NCI-H1105 (cell line): ENCODE results near the gene AUNIP.
"Not testable (repeated sequence)": the region's sequence is repeated elsewhere in the genome, so short reads cannot be mapped to it uniquely, and the experiment has no call there.

Source experiments
- DNase-seq: peaks from one replicate; lab custom pipeline; 2025; lab: John Stamatoyannopoulos, UW

AUNIP gene

DNA sequence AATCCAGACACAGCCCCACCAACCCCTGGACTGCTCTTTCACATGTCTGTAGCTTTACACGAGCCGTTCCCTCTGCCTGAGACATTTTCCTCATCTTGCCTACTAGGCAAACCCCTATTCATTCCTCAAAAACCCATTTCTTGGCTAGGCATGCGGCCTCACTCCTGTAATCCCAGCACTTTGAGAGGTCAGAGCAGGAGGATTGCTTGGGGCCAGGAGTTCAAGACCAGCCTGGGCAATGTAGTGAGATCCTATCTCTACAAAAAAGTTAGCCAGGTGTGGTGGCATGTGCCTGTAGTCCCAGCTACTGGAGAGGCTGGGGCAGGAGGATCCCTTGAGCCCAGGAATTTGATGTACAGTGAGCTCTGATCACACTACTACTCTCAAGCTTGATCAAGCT is 5.2 kb upstream of the AUNIP start:
- no peak for DNase-seq

GRCh38 chr1:25863486-25864262 is 4.4 kb upstream of the AUNIP start:
- DNase-seq, result no peak

DNA sequence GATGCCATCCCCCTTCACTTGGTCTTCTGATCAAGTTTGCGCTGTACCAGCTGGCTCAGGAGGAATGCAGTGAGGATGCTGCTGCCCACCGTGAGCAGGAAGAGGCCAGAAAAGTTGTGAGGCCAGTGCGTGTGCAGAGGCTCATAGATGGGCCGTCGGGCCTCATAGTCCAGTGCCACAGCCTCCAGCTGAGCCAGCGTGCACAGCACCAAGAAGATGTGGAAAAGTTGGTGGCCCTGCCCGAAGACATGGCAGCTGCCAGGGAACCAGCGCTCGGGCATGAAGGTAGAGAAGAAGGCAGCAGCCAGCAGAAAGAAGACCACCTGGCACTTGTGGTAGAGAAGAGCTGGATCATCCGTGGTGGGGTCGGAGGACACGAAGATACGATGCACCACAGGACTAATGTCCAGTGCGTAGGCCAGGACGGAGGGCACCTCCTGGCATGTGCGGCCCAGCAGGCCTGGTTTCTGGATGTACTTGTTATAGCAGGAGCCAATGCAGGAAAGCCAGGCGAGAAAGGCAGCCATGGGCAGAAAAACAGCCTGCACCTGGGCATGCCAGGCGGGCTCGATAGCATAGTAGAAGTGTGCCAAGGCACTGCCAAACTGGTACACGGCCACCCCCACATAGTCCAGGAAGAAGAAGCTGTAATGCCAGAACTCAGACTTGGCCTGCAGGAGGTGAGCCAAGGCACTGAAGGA is 3.7 kb upstream of the AUNIP start:
- no peak for DNase-seq

DNA sequence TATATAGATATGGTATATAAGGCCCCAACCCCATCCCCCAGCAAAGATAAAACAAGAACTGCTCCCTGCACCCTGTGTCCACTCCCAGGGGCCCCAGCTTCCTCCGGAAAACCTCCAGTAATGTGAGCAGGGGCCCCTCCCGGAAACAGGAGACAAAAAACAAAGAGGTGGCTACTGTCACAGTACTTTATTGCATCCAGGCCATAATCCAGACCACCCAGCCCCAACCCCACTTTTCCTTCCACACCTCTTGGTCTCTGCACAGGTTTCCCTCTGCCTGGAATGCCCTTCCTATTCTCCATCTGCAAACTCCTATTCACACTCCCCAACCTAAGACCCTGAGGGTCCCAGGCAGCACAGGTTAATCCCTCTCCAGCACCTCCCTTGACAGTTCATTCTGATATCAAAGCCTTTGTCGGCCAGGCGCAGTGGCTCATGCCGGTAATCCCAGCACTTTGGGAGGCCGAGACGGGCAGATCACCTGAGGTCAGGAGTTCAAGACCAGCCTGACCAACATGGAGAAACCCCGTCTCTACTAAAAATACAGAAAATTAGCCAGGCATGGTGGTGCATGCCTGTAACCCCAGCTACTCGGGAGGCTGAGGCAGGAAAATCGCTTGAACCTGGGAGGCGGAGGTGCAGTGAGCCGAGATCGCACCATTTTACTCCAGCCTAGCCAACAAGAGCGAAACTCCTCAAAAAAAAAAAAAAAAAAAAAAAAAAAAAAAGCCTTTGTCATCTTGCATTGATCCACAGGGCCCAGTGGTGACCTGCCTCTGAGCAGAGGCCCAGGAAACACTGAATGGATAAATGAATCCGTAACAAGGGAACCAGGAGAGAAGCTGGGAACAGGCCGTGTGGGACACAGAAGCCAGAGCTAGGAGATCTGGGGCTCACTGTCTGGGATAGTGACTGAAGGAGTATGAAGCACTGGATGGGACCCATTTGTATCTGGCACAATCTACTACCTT is 2.3 kb upstream of the AUNIP start:
- no peak for DNase-seq

- DNase-seq, result no peak
Observed at GRCh38 chr1:25858494-25858893, 763 bp downstream of the AUNIP start.

GRCh38 chr1:25856856-25857255 is 2.4 kb downstream of the AUNIP start:
- no peak for DNase-seq

GRCh38 chr1:25854554-25854953 is 4.7 kb downstream of the AUNIP start:
- DNase-seq, result no peak

GRCh38 chr1:25848531-25848930 is 10.7 kb downstream of the AUNIP start:
- no peak for DNase-seq

DNA sequence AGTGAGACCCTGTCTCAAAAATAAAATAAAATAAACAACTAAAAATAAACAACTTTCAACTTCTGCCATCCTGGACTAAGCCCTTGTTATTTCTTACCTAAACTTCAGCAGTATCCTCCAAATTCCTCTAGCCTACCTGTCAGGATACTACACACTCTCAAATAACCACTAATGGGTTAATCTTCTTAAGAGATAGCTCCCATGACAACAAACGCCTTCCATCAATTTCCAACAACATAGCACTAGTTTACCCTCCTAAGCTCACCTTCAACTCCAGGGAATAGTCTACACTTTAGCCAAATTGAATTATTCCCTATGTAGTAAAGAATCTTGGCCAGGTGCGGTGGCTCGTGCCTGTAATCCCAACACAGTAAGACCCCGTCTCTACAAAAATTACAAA is 11.3 kb downstream of the AUNIP start:
- DNase-seq, result no peak

DNA sequence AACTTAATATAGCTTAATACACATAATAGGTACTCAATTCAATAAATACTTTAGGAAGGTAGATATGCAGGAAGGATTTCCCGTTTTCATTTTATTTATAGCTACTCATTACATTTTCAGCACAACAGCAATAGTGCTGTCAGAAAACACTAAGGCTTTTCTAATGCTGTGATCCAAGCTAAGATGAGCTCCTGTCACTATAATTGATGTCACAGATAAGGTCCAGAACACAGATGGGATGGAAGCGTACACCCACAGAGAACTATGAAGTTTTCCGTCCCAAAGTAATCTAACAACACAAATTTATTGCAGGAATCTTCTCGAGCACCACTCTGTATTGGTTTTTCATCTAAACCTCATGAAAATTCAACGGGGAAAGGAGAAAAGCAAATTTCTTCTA is 13.6 kb downstream of the AUNIP start:
- no peak for DNase-seq

GRCh38 chr1:25844536-25845337 is 14.5 kb downstream of the AUNIP start:
- DNase-seq, result no peak

DNA sequence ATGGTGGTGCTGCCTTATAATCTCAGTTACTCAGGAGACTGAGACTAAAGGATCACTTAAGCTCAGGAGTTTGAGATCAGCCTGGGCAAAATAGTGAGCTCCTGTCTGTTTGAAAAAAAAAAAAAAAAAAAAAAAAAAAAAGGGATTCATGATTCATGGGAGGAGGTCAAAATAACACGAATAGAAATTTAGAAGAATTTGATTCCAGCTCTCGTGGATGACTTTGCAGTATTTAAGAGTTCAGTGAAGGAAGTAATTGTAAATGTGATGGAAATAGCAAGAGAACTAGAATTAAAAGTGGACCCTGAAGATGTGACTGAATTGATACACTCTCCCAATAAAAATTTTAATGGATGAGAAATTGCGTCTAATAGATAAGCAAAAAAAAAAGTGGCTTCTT is 15.8 kb downstream of the AUNIP start:
- no peak for DNase-seq

DNA sequence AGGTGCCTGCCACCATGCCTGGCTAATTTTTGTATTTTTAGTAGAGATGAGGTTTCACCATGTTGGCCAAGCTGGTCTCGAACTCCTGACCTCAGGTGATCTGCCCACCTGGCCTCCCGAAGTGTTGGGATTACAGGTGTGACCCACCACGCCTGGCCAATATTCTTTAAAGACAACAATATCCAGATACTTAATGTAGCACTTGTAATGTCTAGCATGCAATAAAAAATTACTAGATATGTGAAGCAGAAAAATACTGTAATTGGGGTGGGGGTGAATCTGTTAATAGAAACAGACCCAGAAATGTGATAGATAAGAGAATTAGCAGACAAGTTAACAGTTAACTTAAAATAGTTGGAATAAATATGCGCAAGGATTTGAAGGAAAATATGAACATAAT is 19.4 kb downstream of the AUNIP start:
- not testable (repeated sequence) for DNase-seq

- no peak for DNase-seq
Observed at GRCh38 chr1:25837262-25837875, 21.9 kb downstream of the AUNIP start.

- no peak for DNase-seq
Observed at GRCh38 chr1:25836695-25837094, 22.6 kb downstream of the AUNIP start.

DNA sequence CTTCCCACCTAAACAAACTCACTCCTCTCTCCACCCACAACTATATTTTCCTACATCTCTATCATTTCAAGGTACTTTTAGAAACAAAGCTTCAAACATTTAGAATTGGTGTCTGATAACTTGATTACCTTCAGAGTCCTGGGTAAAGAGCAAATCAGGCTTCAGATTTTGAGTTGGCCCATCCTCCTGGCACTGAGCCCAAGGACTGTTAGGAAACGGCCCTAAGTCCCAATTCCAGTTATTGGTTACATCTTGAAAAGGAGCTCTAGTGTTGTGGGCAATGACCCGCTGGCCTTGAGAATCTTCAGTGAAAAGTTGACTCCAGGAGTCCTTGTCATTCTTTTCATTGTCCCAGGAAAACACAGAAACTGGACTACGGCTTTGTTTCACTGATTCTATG is 24.4 kb downstream of the AUNIP start:
- no peak for DNase-seq

DNA sequence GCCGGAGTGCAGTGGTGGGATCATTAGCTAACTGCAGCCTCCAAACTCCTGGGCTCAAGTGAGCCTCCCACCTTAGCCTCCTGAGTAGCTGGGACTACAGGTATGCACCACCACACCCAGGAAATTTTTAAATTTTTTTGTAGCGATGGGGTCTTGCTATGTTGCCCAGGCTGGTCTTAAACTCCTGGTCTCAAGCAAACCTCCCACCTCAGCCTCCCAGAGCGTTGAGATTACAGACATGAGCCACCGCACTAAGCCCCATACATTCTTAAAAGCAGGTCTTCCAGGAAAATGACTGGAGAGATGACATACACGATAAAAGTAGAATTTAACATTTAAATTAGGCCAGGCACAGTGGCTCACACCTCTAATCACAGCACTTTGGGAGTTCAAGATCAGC is 26.1 kb downstream of the AUNIP start:
- DNase-seq, result no peak

DNA sequence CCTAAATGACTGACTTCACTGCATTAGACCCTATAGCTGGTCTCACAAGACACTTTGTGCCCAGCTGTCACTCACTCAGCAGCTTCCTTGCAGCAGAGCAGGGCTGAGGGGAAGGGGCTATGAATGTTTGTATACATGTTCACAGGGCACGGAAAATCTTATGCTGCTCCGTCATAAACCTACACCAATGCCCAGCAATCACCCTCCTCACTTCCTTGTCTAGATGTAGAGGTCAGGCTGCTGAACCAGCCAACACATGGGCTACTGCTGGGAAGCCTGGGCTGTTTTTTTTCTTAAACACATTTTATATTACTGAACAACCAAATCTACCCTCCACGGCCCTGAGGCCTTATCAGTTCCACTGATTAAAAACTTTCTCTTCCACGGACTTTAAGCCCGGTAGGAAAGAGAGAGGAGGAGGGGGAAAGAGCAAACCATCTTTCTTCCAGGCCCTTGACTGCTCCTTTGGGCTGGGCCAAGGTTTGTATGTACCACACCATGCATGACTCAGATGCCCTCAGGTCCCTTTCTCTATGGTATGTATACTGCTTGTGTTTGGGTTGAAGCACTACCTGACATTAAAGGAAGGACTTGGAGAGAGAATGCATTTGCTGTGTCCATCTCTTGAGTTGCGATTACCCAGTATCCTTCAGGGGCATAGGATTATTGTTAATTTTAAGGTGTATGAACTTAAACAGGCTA is 26.8 kb downstream of the AUNIP start:
- DNase-seq, result no peak

DNA sequence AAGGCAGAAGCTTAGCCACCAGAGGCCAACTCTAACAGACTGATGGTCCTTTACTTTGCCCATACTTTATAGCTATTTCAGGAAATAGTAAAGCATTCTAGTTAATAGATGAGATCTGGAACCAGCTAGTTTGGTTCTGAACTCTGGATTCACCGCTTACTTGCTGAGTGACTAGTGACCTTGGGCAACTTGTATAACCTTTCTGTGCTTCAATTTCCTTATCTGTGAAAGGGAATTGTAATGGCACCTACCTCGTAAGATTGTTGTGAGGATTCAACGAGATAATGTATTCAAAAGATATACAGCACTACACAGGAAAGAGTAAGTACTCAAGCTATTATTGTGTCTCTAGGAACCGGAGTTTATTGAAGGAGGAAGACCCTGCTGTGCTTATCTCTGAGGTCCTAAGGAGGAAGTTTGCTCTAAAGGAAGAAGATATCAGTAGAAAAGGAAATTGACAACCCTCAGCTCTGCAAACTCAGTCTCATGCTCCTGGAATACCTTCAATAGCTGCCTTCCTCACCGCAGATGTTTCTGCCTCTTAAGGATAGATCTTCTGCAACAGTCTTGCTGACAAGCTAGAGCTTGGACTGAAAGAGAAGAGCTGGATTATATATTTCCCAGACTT is 27.6 kb downstream of the AUNIP start:
- no peak for DNase-seq

GRCh38 chr1:25829046-25829445 is 30.2 kb downstream of the AUNIP start:
- no peak for DNase-seq
